GM12878 (cell line): ENCODE measurements around the gene SNX17. TPM values are rescaled to one million over a fixed set of nuclear protein-coding genes. Genes with fewer than 3 reads are reported as not detected.

Experiments used
- ATAC-seq: fragments of 200-7000 bp; cut with Tn5 transposase; 3 replicates; pipeline ENCODE4 v1.9.1; 2020; ENCODE audit warnings: mild to moderate bottlenecking, moderate library complexity
- BruUV-seq: library from RNA; stranded (reverse); fragments of 400-500 nt; replicated peaks from 2 replicates; lab custom pipeline; 2021; lab: Mats Ljungman, UMichigan
- CTCF ChIA-PET: fragments of 300-600 bp; sonication (Branson Sonifier 250); formaldehyde crosslinking; extraction: SDS; loops from one replicate; lab custom pipeline; 2021; ENCODE audit warnings: inconsistent platforms; lab: Yijun Ruan, JAX
- POLR2A ChIA-PET: fragments of 350-600 bp; formaldehyde crosslinking; extraction: SDS; loops from one replicate; lab custom pipeline; 2021; ENCODE audit warnings: inconsistent platforms; lab: Charles Lee
- RAD21 ChIA-PET: fragments of 300-600 bp; sonication (Branson Sonifier 250); formaldehyde crosslinking; loops from one replicate; lab custom pipeline; 2023; ENCODE audit warnings: antibody characterized with exemption; ENCODE audit not compliant: unreplicated experiment; lab: Charles Lee
- SMC1A ChIA-PET: fragments of 300-600 bp; sonication (Branson Sonifier 250); formaldehyde crosslinking; loops from one replicate; lab custom pipeline; 2023; ENCODE audit not compliant: unreplicated experiment, uncharacterized antibody; lab: Charles Lee
- DNase-seq: peaks from one replicate; pipeline ENCODE4 v3.0.0-alpha.2; 2011; ENCODE audit warnings: low read depth, low spot score
- FAIRE-seq: peaks from 3 replicates; lab custom pipeline; 2011; peaks lifted over from hg19 to GRCh38; lab: Jason Lieb, UNC
- H2AFZ ChIP-seq: 2 replicates; pipeline ENCODE4 v1.6.0; 2011; ENCODE audit warnings: low read depth, low read length, control low read depth; ENCODE audit not compliant: control insufficient read depth
- H3K27ac ChIP-seq: 2 replicates; pipeline ENCODE4 v1.5.1; 2011; ENCODE audit warnings: control low read depth; ENCODE audit not compliant: control insufficient read depth, insufficient read depth
- H3K27me3 ChIP-seq, 2 experiments: replicated peaks in 1 of 2; 2 replicates each; pipeline versions ENCODE4 v1.6.0 to v1.6.1; 2011; ENCODE audit warnings: low read length in 1 of 2; ENCODE audit not compliant: control insufficient read depth in 2 of 2, insufficient read depth in 2 of 2
- H3K36me3 ChIP-seq, 2 experiments: 2 replicates each; pipeline ENCODE4 v1.5.1; 2011; ENCODE audit warnings: low read length in 1 of 2; ENCODE audit not compliant: control insufficient read depth in 2 of 2, insufficient read depth in 2 of 2
- H3K4me1 ChIP-seq: 2 replicates; pipeline ENCODE4 v1.6.1; 2011; ENCODE audit warnings: mild to moderate bottlenecking, low read length, moderate library complexity, mixed read lengths; ENCODE audit not compliant: control insufficient read depth, insufficient read depth
- H3K4me2 ChIP-seq: 2 replicates; pipeline ENCODE4 v1.6.0; 2011; ENCODE audit warnings: control low read depth; ENCODE audit not compliant: control insufficient read depth, insufficient read depth
- H3K4me3 ChIP-seq: fragments of 200-600 bp; sonication (generic); 2 replicates; pipeline ENCODE4 v1.5.1; 2016
- H3K79me2 ChIP-seq: 2 replicates; pipeline ENCODE4 v1.6.0; 2011; ENCODE audit warnings: low read length; ENCODE audit not compliant: control insufficient read depth, insufficient read depth
- H3K9ac ChIP-seq: 2 replicates; pipeline ENCODE4 v1.8.0; 2011; ENCODE audit warnings: low read length, control low read depth, mixed read lengths; ENCODE audit not compliant: control insufficient read depth, insufficient read depth
- H3K9me3 ChIP-seq: replicated peaks from 3 replicates; pipeline ENCODE4 v1.5.1; 2011; ENCODE audit warnings: mild to moderate bottlenecking, low read length; ENCODE audit not compliant: control insufficient read depth, insufficient read depth
- H4K20me1 ChIP-seq: 2 replicates; pipeline ENCODE4 v1.6.0; 2011; ENCODE audit not compliant: control insufficient read depth, insufficient read depth
- CBFB ChIP-seq: IDR thresholded peaks from 2 replicates; pipeline ENCODE4 v1.6.1; 2016; ENCODE audit warnings: antibody characterized with exemption, low read depth
- CHD1 ChIP-seq: IDR thresholded peaks from 2 replicates; pipeline ENCODE4 v1.6.1; 2012; ENCODE audit warnings: low read depth, low read length, improper control_type of control experiment
- ESRRA ChIP-seq: IDR thresholded peaks from 2 replicates; pipeline ENCODE4 v1.6.1; 2012; ENCODE audit warnings: mild to moderate bottlenecking, low read length, improper control_type of control experiment
- ETV6 ChIP-seq, 2 experiments: fragments of 450-650 bp in 1 of 2; IDR thresholded peaks in 1 of 2; conservative IDR thresholded peaks in 1 of 2; 2 replicates each; pipeline ENCODE4 v1.6.1; 2014; ENCODE audit warnings: antibody characterized with exemption in 1 of 2, borderline replicate concordance in 1 of 2, low read depth in 1 of 2, mild to moderate bottlenecking in 1 of 2, moderate library complexity in 1 of 2
- FOS ChIP-seq: IDR thresholded peaks from 3 replicates; pipeline ENCODE4 v1.6.1; 2011; ENCODE audit warnings: borderline replicate concordance; ENCODE audit not compliant: insufficient read length; ENCODE audit errors: extremely low read depth
- GABPA ChIP-seq: IDR thresholded peaks from 2 replicates; pipeline ENCODE4 v1.6.1; 2014; ENCODE audit warnings: antibody characterized with exemption, low read depth, mild to moderate bottlenecking, inconsistent platforms
- POLR2AphosphoS2 ChIP-seq: IDR thresholded peaks from 2 replicates; pipeline ENCODE4 v1.6.1; 2011; ENCODE audit warnings: low read depth, mild to moderate bottlenecking, low read length, improper control_type of control experiment, moderate library complexity
- SMC3 ChIP-seq: IDR thresholded peaks from 2 replicates; pipeline ENCODE4 v1.6.1; 2011; ENCODE audit warnings: low read length, improper control_type of control experiment, borderline replicate concordance
- SPI1 ChIP-seq: IDR thresholded peaks from 2 replicates; pipeline ENCODE4 v1.6.1; 2011; ENCODE audit warnings: low read depth, mild to moderate bottlenecking, low read length, moderate library complexity, borderline replicate concordance; ENCODE audit not compliant: insufficient read depth
- ZNF622 ChIP-seq: fragments of 450-650 bp; IDR thresholded peaks from 2 replicates; pipeline ENCODE4 v1.6.1; 2017; ENCODE audit warnings: mild to moderate bottlenecking, inconsistent platforms
- WGBS: methylation state at CpG from one replicate; pipeline ENCODE4 v1.1.6; 2016; ENCODE audit warnings: low lambda C conversion rate; ENCODE audit not compliant: insufficient replicate concordance, insufficient coverage; ENCODE audit errors: missing lambda C conversion rate; 5-methylcytosine and 5-hydroxymethylcytosine counted together
- in situ Hi-C: fragments of 300-500 bp; cut with MboI; formaldehyde crosslinking; loops from 9 replicates; pipeline ENCODE4 v1.14.3; 2018; ENCODE audit warnings: mixed read lengths
- intact Hi-C: fragments of 100-400 bp; cut with micrococcal nuclease; formaldehyde crosslinking; loops from one replicate; pipeline ENCODE4 v1.14.2; 2022; ENCODE audit not compliant: unreplicated experiment
- polyA plus RNA-seq, 11 experiments: library from polyadenylated mRNA; depleted of rRNA in 4 of 11; unstranded in 6 of 11; stranded (reverse) in 5 of 11; fragments of >200 nt; fragmentation: Nextera tagmentation in 4 of 11; fragmentation: Illumina TruSeq in 1 of 11; extraction: Ambion mirVana in 4 of 11; extraction: Trizol in 1 of 11; gene quantifications; 1 replicate in 1 of 11; 2 replicates in 10 of 11; pipeline versions ENCODE4 v1.2.1 to v1.2.3, GENCODE V29; 2011 to 2016; ENCODE audit warnings: inconsistent platforms in 2 of 11, missing spikeins in 2 of 11, low read depth in 1 of 11
- total RNA-seq, 4 experiments: library from RNA; depleted of rRNA in 3 of 4; stranded (reverse); fragments of >200 nt in 3 of 4; fragmentation: Illumina TruSeq in 1 of 4; extraction: Trizol in 1 of 4; gene quantifications; 2 replicates each; pipeline versions ENCODE4 v1.2.1 to v1.2.3, GENCODE V29; 2013 to 2021
- TF ChIP-seq, protein P1 (sequence below): fragments of 450-650 bp; IDR thresholded peaks from 2 replicates; pipeline ENCODE4 v1.6.1; 2016; ENCODE audit warnings: mild to moderate bottlenecking
- TF ChIP-seq, protein P2 (sequence below): fragments of 150-350 bp; IDR thresholded peaks from 2 replicates; pipeline ENCODE4 v1.6.1; 2014; ENCODE audit warnings: mild to moderate bottlenecking, low read depth, low read length
- TF ChIP-seq, protein P3 (sequence below): IDR thresholded peaks from 2 replicates; pipeline ENCODE4 v1.6.1; 2012; ENCODE audit warnings: low read depth, low read length, improper control_type of control experiment
- TF ChIP-seq, protein P4 (sequence below): IDR thresholded peaks from 2 replicates; pipeline ENCODE4 v1.6.1; 2012; ENCODE audit warnings: low read length, inconsistent platforms

Gene SNX17
- total and polyA plus RNA-seq, 10 of the 15 experiments (the other 5 are each of a cell fraction or from before 2014, with no cell fraction given): 6.5 to 116 (median 84.4) TPM

DNA sequence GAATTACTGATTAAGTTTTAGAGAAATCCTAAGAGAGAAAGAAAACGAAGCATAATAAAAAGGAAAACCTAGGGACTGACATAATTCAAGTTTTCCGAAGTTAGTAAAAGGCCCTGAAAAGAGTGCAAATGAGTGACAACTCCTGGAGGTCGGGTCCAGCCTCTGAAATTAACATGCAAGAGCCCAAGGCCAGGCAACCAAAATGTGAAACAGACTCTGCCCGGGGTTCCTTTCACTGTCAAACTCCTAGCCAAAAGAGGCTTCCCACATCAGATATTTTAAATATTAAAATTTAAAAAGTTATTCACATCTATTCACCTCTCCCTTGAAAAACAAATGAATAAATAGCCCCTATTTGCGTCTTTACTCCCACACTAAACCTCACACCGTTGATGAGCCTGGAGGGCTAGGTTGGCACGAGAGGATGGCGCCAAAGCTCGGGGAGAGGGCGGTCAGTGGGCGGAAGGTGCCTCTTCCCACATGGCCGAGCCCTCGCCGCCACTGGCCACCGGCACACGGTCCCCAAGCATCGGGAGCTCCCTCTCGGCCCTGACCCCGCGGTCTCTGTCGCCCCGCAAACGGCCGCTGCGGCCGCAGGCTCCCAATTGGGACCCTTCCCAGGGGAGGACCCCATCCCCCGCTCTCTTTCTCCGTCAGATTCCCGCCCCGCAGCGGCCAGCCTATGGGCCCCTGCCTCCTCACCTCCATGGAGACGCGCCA lies 38.3 kb downstream of the SNX17 start:
- Histone ChIP-seq H3K4me3 (peak overlapping the region; percentile 99), H3K27ac (peak overlapping the region; percentile 76), H3K9me3 (no peaks in the 10 kb centered on the region), H3K9ac (peak overlapping the region; percentile 93), H4K20me1 (no peaks in the 10 kb centered on the region), H3K79me2 (peaks cover 51% of the 10 kb centered on the region), H3K4me2 (peak overlapping the region; percentile 93), H3K27me3 (no peaks in the 10 kb centered on the region), H3K4me1 (peaks cover 6% of the 10 kb centered on the region; the same call in 1 of the 2 replicates), H2AFZ (peak overlapping the region; percentile 92), H3K36me3 (no peaks in the 10 kb centered on the region)
- ATAC-seq: peak; percentile 66
- POLR2A ChIA-PET: interaction anchor here (0.6 to 3.3 kb wide), 11 partner anchors 8 to 221 kb away, joined by 3 to 71 read pairs (median 4); partner anchors contain the start of genes NRBP1, SNX17 and ZNF512
- no peak for FAIRE-seq
- CTCF ChIA-PET: interaction anchor here (1.4 to 4.6 kb wide), 5 partner anchors 7 to 274 kb away, joined by 4 to 52 read pairs (median 5); partner anchors contain the start of genes EIF2B4 and NRBP1
- RAD21 ChIA-PET: interaction anchor here (1.6 to 2.2 kb wide), 3 partner anchors 21 to 219 kb away, joined by 4 to 29 read pairs (median 5); partner anchors contain the start of genes CCDC121, GPN1 and NRBP1
- no peak for DNase-seq
- BruUV-seq: no TSS peak
- SMC1A ChIA-PET: interaction anchor here (1.4 to 2.4 kb wide), 3 partner anchors 13 to 22 kb away, joined by 4 to 20 read pairs (median 9); partner anchors contain the start of gene NRBP1
- intact Hi-C loops (loop anchor here (2.0 to 10.0 kb wide), 4 partner anchors 20 to 276 kb away; partner anchors contain the start of genes EIF2B4, NRBP1, SNX17 and ZNF512), in situ Hi-C loops (no loop called here)
- under 1% methylated on average over 27 of the region's 33 CpGs for WGBS
- TF ChIP-seq FOS (no peak), CHD1 (no peak), GABPA (no peak), ZNF622 (no peak), SMC3 (no peak), POLR2AphosphoS2 (no peak; the same call in 1 of the 2 replicates), ESRRA (no peak), SPI1 (no peak), CBFB (0 out of 2 replicates have a peak, but pooled peaks have one; percentile 37), ETV6 (conservative IDR thresholded peaks at IDR 0.05 in 1 of 2, IDR thresholded peaks at IDR 0.05 in 1 of 2; ENCODE audit: borderline replicate concordance in 1 of 2, low read depth in 1 of 2) (no peak)
- TF ChIP-seq, protein P1, sequence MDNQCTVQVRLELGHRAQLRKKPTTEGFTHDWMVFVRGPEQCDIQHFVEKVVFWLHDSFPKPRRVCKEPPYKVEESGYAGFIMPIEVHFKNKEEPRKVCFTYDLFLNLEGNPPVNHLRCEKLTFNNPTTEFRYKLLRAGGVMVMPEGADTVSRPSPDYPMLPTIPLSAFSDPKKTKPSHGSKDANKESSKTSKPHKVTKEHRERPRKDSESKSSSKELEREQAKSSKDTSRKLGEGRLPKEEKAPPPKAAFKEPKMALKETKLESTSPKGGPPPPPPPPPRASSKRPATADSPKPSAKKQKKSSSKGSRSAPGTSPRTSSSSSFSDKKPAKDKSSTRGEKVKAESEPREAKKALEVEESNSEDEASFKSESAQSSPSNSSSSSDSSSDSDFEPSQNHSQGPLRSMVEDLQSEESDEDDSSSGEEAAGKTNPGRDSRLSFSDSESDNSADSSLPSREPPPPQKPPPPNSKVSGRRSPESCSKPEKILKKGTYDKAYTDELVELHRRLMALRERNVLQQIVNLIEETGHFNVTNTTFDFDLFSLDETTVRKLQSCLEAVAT: no peak
- TF ChIP-seq, protein P2, sequence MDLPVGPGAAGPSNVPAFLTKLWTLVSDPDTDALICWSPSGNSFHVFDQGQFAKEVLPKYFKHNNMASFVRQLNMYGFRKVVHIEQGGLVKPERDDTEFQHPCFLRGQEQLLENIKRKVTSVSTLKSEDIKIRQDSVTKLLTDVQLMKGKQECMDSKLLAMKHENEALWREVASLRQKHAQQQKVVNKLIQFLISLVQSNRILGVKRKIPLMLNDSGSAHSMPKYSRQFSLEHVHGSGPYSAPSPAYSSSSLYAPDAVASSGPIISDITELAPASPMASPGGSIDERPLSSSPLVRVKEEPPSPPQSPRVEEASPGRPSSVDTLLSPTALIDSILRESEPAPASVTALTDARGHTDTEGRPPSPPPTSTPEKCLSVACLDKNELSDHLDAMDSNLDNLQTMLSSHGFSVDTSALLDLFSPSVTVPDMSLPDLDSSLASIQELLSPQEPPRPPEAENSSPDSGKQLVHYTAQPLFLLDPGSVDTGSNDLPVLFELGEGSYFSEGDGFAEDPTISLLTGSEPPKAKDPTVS: no peak
- TF ChIP-seq, protein P3, sequence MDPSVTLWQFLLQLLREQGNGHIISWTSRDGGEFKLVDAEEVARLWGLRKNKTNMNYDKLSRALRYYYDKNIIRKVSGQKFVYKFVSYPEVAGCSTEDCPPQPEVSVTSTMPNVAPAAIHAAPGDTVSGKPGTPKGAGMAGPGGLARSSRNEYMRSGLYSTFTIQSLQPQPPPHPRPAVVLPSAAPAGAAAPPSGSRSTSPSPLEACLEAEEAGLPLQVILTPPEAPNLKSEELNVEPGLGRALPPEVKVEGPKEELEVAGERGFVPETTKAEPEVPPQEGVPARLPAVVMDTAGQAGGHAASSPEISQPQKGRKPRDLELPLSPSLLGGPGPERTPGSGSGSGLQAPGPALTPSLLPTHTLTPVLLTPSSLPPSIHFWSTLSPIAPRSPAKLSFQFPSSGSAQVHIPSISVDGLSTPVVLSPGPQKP: no peak
- TF ChIP-seq, protein P4, sequence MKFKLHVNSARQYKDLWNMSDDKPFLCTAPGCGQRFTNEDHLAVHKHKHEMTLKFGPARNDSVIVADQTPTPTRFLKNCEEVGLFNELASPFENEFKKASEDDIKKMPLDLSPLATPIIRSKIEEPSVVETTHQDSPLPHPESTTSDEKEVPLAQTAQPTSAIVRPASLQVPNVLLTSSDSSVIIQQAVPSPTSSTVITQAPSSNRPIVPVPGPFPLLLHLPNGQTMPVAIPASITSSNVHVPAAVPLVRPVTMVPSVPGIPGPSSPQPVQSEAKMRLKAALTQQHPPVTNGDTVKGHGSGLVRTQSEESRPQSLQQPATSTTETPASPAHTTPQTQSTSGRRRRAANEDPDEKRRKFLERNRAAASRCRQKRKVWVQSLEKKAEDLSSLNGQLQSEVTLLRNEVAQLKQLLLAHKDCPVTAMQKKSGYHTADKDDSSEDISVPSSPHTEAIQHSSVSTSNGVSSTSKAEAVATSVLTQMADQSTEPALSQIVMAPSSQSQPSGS: no peak
